Measurements from ENCODE around the gene ZFP91.

Gene ZFP91

DNA sequence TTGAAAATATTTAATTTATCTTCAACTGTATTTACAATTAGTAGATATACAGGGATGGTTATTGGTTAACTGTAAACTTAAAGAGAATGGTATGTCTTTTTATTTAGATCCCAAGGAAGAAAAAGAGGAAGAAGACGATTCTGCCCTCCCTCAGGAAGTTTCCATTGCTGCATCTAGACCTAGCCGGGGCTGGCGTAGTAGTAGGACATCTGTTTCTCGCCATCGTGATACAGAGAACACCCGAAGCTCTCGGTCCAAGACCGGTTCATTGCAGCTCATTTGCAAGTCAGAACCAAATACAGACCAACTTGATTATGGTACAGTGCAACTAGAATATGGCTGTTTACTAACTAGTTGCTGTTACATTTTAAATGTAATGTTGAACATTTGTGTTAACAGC lies 30.9 kb downstream of the ZFP91 start:
- no peaks in the 10 kb centered on the region for H3K9me3 Mint-ChIP-seq
- H3K36me3 Mint-ChIP-seq: peaks cover 29% of the 10 kb centered on the region
- H3K27me3 Mint-ChIP-seq: no peaks in the 10 kb centered on the region
- no peak overlapping the region for H3K27ac Mint-ChIP-seq
- peaks cover 61% of the 10 kb centered on the region for H3K4me1 Mint-ChIP-seq
- H3K4me3 Mint-ChIP-seq: no peak overlapping the region

- peaks cover 40% of the 10 kb centered on the region for H3K36me3 Mint-ChIP-seq
- peaks cover 46% of the 10 kb centered on the region for H3K4me1 Mint-ChIP-seq
- H3K9me3 Mint-ChIP-seq: no peaks in the 10 kb centered on the region
- H3K27me3 Mint-ChIP-seq: no peaks in the 10 kb centered on the region
- no peak overlapping the region for H3K4me3 Mint-ChIP-seq
- no peak overlapping the region for H3K27ac Mint-ChIP-seq
These were observed 34.4 kb downstream of the ZFP91 start for GRCh38 chr11:58613228-58613627.

DNA sequence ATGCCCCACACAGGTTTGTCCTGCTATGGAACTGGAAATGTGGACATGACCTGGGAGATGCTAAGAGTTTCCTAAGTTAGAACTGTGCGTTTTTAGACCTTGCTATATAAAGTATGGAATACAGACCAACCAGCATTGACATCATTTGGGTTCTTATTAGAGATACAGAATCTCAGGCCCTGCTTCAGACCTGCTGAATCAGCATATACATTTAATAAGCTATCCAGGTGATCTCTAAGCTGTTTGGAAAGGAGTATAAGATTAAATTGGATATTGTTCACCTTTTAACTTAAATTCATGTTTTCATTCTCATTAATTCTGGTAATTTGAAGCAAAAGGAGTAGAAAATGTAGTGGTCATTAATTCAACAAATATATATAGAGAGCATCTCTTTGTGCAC lies 36.7 kb downstream of the ZFP91 start:
- peaks cover 44% of the 10 kb centered on the region for H3K4me1 Mint-ChIP-seq
- no peak overlapping the region for H3K27ac Mint-ChIP-seq
- no peak overlapping the region for H3K4me3 Mint-ChIP-seq

DNA sequence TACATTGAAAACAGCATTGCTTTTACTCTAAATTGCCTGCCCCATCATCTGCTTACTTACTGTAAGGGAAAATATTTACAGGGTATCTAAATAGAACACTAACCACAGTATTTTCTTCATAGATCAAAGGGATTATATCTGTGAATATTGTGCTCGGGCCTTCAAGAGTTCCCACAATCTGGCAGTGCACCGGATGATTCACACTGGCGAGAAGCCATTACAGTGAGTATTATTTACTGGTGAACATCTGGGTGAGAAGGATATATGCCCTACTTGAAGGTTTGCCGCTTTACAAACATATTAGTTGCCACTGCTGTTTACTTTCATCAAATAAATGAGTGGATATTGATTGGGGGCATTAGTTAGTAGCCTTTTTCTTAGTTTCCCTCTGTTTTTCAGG lies 37.7 kb downstream of the ZFP91 start:
- H3K36me3 Mint-ChIP-seq: peaks cover 37% of the 10 kb centered on the region
- no peak overlapping the region for H3K4me3 Mint-ChIP-seq
- H3K27me3 Mint-ChIP-seq: no peaks in the 10 kb centered on the region
- peak overlapping the region; percentile 38 for H3K27ac Mint-ChIP-seq
- H3K4me1 Mint-ChIP-seq: peaks cover 39% of the 10 kb centered on the region
- no peaks in the 10 kb centered on the region for H3K9me3 Mint-ChIP-seq

More for the DNA sequence above, 36.7 kb downstream of the ZFP91 start:
- H3K36me3 Mint-ChIP-seq: peaks cover 45% of the 10 kb centered on the region
- no peaks in the 10 kb centered on the region for H3K27me3 Mint-ChIP-seq
- no peaks in the 10 kb centered on the region for H3K9me3 Mint-ChIP-seq

DNA sequence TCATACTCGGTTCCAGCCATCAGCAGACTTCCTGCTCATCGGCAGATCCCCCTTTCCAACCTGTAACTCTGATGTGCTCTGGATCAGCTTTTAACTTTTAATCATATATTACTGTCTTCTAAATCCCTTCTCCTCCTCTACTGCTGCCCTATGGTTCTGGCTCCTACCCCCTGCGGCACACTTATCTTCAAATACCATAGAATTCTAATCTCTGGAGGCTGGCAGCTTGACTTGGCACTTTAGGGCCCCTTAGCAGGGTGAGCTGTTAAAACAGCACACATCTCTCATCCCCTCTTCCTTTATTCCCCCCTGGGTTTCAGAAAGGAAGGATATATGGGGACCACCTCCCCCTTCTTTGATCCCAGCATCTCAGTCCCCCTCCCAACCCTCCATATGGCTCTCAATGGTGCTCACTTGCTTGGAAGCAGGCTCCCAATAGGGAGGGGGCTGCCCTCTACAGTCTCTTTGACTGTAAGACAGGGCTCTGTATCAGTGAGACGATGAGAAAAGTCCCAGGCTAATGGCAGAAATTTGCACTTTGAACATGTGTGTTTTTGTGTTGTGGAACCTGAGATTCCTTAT lies 39.2 kb downstream of the ZFP91 start:
- Mint-ChIP-seq H3K36me3 (peaks cover 40% of the 10 kb centered on the region), H3K4me3 (no peak overlapping the region), H3K4me1 (peaks cover 47% of the 10 kb centered on the region), H3K27ac (peak overlapping the region; percentile 83), H3K27me3 (no peaks in the 10 kb centered on the region), H3K9me3 (no peaks in the 10 kb centered on the region)

DNA sequence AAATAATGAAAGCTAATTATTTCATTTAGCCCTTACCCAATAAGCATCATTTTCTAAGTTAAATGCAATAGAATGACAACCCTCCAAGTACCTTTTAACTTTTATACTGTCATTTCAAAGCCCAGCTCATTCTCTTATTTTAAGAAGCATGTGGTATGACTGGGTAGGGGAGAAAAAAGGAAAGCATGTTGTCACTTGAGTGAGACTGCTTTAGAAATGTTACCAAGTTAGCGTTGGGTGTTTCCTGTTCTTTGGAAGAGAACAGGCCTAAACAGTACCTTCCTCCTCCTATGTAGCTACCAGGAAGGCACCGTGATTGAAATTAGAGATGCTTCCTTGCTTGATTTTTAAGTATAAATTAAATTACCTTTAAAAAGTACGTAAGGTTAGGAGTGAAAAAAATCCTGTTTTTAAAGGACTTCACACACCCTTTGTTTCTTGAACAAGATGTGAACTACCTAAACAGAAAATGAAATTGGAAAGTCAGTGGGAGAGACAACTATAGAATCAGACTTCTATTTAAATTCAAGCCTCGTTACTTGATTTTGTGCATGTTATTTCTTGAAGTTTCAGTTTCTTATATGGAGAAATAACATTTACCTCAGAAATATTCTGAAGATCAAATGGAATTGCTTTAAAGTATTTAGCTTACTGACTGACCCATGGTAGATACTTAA lies 42.9 kb downstream of the ZFP91 start:
- H3K4me3 Mint-ChIP-seq: peak overlapping the region; percentile 15
- H3K9me3 Mint-ChIP-seq: no peaks in the 10 kb centered on the region
- peak overlapping the region; percentile 66 for H3K27ac Mint-ChIP-seq
- H3K4me1 Mint-ChIP-seq: peaks cover 42% of the 10 kb centered on the region
- peaks cover 32% of the 10 kb centered on the region for H3K36me3 Mint-ChIP-seq
- no peaks in the 10 kb centered on the region for H3K27me3 Mint-ChIP-seq

DNA sequence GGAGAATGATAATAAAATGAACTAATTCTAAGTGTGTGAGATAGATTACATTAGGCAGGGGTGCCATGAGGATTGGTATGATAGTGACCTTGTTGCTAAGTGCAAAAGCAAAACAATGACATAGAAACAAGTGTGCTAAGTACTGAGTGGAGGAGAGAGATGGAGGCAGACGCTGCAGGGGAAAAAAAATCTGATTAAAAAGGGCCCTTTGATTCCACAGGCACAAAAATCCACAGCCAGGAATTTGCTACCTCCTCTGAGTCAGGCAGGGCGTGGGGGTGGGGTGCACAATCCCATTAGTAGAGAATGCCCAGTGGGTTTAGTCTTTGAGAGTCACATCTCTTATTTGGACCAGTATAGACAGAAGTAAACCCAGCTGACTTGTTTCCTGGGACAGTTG lies 43.5 kb downstream of the ZFP91 start, which contains the start of gene CNTF:
TSS of gene CNTF (plus strand) at position 322 of the 400 bp plus-strand sequence. CDS start 88 bp downstream, outside the sequence.
- Mint-ChIP-seq H3K27me3 (no peaks in the 10 kb centered on the region), H3K27ac (peak within 1 kb of the TSS; percentile 66), H3K4me1 (peaks cover 45% of the 10 kb centered on the region), H3K9me3 (no peaks in the 10 kb centered on the region), H3K4me3 (peak within 1 kb of the TSS; percentile 15), H3K36me3 (peaks cover 32% of the 10 kb centered on the region)

- H3K9me3 Mint-ChIP-seq: no peaks in the 10 kb centered on the region
- H3K27ac Mint-ChIP-seq: no peak overlapping the region
- no peaks in the 10 kb centered on the region for H3K27me3 Mint-ChIP-seq
- peaks cover 39% of the 10 kb centered on the region for H3K4me1 Mint-ChIP-seq
- peaks cover 20% of the 10 kb centered on the region for H3K36me3 Mint-ChIP-seq
- H3K4me3 Mint-ChIP-seq: no peak overlapping the region
These were observed 46.2 kb downstream of the ZFP91 start for GRCh38 chr11:58625086-58625485.

GRCh38 chr11:58625826-58626460 lies 47.1 kb downstream of the ZFP91 start:
- H3K36me3 Mint-ChIP-seq: peaks cover 18% of the 10 kb centered on the region
- H3K4me3 Mint-ChIP-seq: no peak overlapping the region
- H3K27ac Mint-ChIP-seq: peak overlapping the region; percentile 2
- peaks cover 35% of the 10 kb centered on the region for H3K4me1 Mint-ChIP-seq
- H3K27me3 Mint-ChIP-seq: no peaks in the 10 kb centered on the region
- H3K9me3 Mint-ChIP-seq: no peaks in the 10 kb centered on the region

DNA sequence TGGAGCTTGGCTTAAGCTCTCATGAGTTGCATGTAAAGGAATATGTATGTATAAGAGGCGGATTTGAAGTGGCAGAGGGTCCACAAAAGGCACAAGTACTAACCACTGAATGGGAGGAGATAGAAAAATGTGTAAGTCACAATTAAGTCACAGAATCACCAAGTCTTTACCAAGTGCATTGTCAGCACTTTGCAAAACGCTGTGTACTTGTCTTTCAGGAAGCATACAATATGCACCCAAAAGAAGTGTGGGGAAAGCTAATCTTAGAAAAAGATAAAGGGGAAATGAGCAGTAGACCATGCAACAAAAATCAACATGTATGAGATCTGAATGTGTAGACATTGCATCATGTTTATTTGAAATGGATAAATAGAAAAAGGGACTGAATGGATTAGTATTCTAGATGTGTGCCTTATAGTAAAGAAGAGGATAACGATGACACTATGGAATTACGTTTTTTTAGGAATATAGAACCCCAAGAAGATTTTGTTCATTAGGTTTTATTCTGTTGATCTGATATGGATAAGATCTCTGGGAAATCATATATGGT lies 48.1 kb downstream of the ZFP91 start:
- H3K27me3 Mint-ChIP-seq: no peaks in the 10 kb centered on the region
- H3K9me3 Mint-ChIP-seq: no peaks in the 10 kb centered on the region
- peak overlapping the region; percentile 91 for H3K27ac Mint-ChIP-seq
- peaks cover 28% of the 10 kb centered on the region for H3K4me1 Mint-ChIP-seq
- no peak overlapping the region for H3K4me3 Mint-ChIP-seq
- H3K36me3 Mint-ChIP-seq: peaks cover 16% of the 10 kb centered on the region

DNA sequence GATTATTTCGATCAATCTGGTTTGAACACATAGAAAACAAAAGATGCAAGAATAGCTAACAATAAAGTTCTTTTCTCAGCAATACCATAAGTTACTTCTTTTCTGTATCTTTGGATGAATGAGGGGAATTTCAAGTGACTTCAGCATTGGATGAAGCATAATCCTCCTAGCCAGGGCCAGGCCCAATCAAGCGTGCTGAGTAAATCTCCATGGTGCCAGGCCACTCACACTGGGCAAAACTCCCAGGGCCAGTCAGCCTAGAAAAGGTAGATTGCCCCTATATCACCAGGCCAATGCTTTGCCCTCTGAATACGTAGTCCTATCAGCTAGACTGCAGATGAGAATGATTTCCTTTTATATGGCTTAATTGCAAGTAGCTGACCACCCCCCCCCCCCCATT lies 49.6 kb downstream of the ZFP91 start:
- H3K27me3 Mint-ChIP-seq: no peaks in the 10 kb centered on the region
- no peak overlapping the region for H3K4me3 Mint-ChIP-seq
- H3K9me3 Mint-ChIP-seq: no peaks in the 10 kb centered on the region
- H3K27ac Mint-ChIP-seq: no peak overlapping the region
- H3K4me1 Mint-ChIP-seq: peaks cover 17% of the 10 kb centered on the region
- H3K36me3 Mint-ChIP-seq: peaks cover 8% of the 10 kb centered on the region

DNA sequence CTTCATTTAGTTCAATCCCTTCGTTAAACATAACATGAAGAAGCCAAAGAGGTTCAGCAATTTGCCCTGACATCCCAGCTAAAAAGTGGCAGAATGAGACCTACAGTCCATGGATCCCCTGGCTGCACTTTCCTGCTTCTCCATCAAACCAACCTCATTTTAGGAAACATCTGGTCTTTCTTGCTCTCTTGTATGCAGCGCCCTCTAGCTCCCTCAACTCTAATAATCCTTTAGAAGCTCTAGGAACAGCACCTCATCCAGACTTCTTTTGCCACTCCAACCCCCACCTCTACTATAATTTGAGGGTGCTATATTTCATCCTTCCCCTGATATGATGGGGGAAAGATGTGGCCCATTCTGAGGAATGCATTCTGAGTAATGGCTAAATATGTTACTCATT lies 51.0 kb downstream of the ZFP91 start:
- Mint-ChIP-seq H3K27me3 (no peaks in the 10 kb centered on the region), H3K4me3 (no peak overlapping the region), H3K27ac (peak overlapping the region; percentile 60), H3K36me3 (peaks cover 2% of the 10 kb centered on the region), H3K4me1 (peaks cover 14% of the 10 kb centered on the region), H3K9me3 (no peaks in the 10 kb centered on the region)

DNA sequence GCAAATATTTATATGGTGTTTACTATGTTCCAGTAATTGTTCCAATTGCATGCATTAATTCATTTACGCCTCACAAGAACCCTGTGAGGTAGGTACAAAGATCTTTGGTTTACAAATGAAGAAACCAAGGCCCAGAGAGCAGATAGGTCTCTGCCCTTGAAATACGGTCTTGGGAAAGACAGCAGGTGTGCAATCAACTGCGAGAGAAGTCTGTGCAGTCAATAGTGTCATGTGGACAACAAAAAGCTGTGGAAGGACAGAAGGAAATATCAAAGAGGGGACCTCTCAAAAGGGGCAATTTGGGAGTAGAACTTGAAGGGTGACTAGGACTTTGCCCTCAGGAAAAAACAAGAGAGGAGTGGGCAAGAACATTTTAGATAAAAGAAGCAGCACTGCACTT lies 52.5 kb downstream of the ZFP91 start:
- Mint-ChIP-seq H3K27ac (peak overlapping the region; percentile 41), H3K36me3 (peaks cover 2% of the 10 kb centered on the region), H3K4me1 (peaks cover 14% of the 10 kb centered on the region), H3K9me3 (no peaks in the 10 kb centered on the region), H3K27me3 (no peaks in the 10 kb centered on the region), H3K4me3 (no peak overlapping the region)

DNA sequence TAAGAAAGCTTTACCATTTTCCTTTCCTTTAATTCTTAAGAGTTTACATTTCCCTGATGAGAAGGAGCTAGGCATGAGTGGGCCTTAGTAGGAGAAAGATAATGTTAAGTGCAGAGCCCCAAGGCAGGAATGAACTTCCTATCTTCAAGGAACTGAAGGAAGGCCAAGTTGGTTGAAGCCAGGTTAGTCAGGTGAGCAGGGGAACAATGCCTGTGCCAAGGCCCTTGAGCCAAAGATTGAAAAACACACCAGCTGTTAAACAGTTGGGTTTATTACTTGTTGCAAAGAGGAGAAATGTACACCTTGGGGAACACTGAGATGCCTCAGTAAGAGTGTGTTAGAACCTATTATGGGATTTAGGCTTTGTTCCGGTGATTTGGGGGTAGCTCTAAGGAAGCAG lies 53.6 kb downstream of the ZFP91 start:
- H3K27ac Mint-ChIP-seq: no peak overlapping the region
- H3K36me3 Mint-ChIP-seq: no peaks in the 10 kb centered on the region
- peaks cover 8% of the 10 kb centered on the region for H3K4me1 Mint-ChIP-seq
- no peaks in the 10 kb centered on the region for H3K27me3 Mint-ChIP-seq
- H3K9me3 Mint-ChIP-seq: no peaks in the 10 kb centered on the region
- H3K4me3 Mint-ChIP-seq: no peak overlapping the region

DNA sequence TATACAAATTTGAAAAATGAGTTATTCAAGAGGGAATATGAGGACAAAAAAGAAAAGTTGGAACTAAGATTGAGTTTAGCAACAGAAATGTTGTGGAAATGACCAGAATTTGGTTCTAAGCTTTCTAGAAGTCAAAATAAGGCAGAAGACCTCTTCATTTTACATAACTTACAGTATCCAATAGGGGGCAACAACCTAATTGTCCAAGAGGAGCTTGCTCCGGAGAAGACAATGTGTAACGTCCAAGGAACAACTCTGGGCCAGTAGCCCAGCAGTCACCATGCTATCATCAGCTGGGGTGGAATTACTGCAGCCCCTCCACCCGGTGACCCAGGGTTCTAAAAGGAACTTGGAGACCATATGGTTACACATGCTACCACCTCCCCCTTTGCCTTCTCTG lies 57.7 kb downstream of the ZFP91 start:
- Mint-ChIP-seq H3K27me3 (no peaks in the 10 kb centered on the region), H3K4me3 (no peak overlapping the region), H3K27ac (no peak overlapping the region), H3K4me1 (peaks cover 20% of the 10 kb centered on the region), H3K9me3 (no peaks in the 10 kb centered on the region), H3K36me3 (no peaks in the 10 kb centered on the region)

DNA sequence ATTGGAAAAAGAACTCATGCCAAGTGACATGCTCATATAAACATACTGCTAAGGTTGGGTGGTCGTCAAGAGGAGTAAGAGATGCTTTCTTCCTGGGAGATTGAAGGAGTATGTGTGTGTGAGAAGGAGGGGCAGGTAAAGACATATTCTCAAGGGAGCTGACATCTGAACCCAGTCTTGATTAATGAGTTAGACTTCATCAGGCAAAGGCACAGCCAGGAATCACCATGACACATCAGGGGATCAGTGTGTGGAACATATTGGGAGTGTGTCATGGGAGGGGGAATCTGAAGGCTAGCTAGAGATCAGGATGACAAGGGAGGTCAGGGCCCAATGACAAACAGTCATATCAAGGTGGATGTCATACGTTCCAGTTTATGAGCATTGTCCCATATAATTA lies 58.5 kb downstream of the ZFP91 start:
- H3K36me3 Mint-ChIP-seq: no peaks in the 10 kb centered on the region
- no peaks in the 10 kb centered on the region for H3K27me3 Mint-ChIP-seq
- no peak overlapping the region for H3K27ac Mint-ChIP-seq
- no peaks in the 10 kb centered on the region for H3K9me3 Mint-ChIP-seq
- H3K4me1 Mint-ChIP-seq: peaks cover 23% of the 10 kb centered on the region
- no peak overlapping the region for H3K4me3 Mint-ChIP-seq

All from activated naive CD4-positive, alpha-beta T cell treated with anti-CD3 and anti-CD28 coated beads, Interleukin-2, amount 50 U/mL, for 24 hours (primary cell).